ENCODE data around the gene RBX1. TPM values are rescaled to one million over a fixed set of nuclear protein-coding genes. Genes with fewer than 3 reads are reported as not detected.
A peak's percentile ranks its signal among the peaks of the same experiment; 100 is the strongest.
"Not testable (repeated sequence)": the region's sequence is repeated elsewhere in the genome, so short reads cannot be mapped to it uniquely, and the experiment has no call there.

Gene RBX1
- polyA plus RNA-seq (ENCODE audit: insufficient read length in 4 of 4) = 10 to 100 TPM; 68.6 to 79.9 (median 71.2) TPM

DNA sequence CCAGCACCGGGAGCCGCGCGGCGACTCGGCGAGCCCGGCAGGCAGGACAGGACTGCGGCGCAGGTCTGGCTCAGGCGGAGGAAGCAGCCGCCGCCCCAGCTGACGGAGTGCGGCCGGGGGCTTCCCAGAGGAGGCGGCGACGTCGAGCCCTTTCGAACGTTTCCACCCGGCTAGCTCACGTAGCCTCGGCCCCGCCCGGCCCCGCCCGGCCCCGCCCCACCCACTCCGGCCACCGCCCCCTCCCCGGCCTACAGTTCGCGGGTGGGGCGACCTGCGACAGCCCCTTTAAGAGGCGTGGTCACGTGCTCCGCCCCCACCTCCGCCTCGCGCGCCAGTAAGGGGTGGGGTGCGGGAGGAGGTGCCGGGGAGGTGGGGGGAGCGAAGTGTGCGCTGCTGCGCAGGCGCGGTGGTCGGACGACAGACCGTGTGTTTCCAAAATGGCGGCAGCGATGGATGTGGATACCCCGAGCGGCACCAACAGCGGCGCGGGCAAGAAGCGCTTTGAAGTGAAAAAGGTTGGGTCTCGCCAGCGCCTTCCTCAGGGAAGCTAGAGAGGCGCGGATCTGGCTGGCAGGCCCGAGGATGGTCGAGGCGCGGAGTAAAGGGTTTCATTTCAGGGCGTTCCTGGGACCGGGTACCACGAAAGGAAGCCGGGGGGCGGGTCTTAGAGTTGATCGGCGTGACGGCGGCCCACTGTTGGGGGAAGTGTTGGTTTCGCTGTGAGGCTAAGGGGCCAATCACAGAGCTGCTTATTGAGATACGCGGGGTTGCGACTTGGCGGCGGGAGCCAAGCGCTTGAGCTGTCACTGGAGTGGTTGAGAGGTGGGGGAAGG, at the start of gene RBX1:
RBX1 (plus strand) TSS at position 417 of the 833 bp plus-strand sequence; CDS start at position 438, 21 bp downstream.
- DNase-seq (ENCODE audit: low read depth in 4 of 4, low spot score in 2 of 4) = peak; percentile 97 to 98 (median 98)

DNA sequence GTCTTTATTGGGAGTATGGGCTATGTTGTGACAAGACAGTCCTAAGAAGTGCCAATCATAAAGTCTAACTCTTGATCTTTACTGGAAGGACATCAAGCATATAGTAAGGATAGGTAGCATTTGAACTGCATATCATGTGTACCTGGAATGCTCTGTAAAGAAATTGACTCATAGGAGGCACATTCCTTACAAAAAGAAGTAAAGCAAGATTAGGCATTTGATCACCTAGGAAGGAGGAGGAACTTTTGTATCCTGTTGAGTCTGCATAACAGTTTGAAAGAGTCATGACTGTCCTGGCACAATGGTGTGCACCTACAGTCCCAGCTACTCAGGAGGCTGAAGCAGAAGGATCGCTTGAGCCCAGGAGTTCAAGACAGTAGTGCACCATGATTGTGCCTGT, 47.1 kb upstream of the RBX1 start:
- DNase-seq (ENCODE audit: low read depth in 4 of 4, low spot score in 2 of 4) = no peak

DNA sequence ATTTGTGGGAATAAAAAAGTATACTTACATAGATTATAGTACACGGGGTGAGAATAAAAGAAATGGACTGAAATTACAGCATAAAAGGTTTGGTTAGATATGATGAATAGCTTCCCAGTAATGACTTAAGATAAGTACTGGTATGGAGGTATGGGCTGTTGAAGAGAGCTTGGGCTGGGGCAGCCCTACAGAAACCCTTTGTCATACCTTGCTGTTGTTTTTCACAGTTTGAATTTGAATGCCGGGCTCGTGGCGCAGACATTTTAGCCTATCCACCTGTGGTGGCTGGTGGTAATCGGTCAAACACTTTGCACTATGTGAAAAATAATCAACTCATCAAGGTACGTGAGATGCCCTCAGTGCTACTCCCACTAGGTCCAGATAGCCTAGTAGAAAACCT, 42.3 kb upstream of the RBX1 start:
- no peak for DNase-seq (ENCODE audit: low read depth in 4 of 4, low spot score in 2 of 4)

DNA sequence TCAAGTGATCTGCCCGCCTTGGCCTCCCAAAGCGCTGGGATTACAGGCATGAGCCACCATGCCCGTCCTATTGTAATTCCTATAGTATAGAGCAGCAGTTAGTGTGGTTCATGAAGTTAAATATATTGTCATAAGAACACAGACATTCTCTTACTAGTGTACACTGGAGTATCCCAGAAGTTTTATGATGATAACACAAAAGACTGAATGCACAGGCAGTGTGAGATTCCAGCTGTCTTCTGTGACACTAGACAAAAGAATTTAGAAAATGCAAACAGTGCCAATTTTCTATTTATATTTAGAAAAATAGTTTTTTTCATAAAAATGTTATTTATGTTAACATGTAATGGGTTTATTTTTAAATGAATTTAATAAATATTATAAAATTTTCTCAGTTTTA, 39.4 kb upstream of the RBX1 start:
- no peak for DNase-seq (ENCODE audit: low read depth in 4 of 4, low spot score in 2 of 4)

DNA sequence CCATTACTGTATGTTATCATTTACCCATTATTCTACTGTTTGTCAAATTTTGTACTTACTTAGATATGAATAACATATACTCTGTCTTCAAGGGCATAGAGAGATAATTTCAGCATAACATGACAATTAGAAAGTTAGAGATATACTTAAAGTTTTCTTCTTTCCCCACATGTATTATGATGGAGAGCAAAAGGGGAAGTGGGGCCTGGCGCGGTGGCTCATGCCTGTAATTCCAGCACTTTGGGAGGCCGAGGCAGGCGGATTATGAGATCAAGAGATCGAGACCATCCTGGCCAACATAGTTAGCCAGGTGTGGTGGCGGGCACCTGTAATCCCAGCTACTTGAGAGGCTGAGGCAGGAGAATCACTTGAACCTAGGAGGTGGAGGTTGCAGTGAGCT, 38.2 kb upstream of the RBX1 start:
- DNase-seq (ENCODE audit: low read depth in 4 of 4, low spot score in 2 of 4) = not testable (repeated sequence)

GRCh38 chr22:40919446-40919845, 31.7 kb upstream of the RBX1 start:
- no peak for DNase-seq (ENCODE audit: low read depth in 4 of 4, low spot score in 2 of 4)

GRCh38 chr22:40920526-40920925, 30.7 kb upstream of the RBX1 start:
- DNase-seq (ENCODE audit: low read depth in 4 of 4, low spot score in 2 of 4) = no peak

DNA sequence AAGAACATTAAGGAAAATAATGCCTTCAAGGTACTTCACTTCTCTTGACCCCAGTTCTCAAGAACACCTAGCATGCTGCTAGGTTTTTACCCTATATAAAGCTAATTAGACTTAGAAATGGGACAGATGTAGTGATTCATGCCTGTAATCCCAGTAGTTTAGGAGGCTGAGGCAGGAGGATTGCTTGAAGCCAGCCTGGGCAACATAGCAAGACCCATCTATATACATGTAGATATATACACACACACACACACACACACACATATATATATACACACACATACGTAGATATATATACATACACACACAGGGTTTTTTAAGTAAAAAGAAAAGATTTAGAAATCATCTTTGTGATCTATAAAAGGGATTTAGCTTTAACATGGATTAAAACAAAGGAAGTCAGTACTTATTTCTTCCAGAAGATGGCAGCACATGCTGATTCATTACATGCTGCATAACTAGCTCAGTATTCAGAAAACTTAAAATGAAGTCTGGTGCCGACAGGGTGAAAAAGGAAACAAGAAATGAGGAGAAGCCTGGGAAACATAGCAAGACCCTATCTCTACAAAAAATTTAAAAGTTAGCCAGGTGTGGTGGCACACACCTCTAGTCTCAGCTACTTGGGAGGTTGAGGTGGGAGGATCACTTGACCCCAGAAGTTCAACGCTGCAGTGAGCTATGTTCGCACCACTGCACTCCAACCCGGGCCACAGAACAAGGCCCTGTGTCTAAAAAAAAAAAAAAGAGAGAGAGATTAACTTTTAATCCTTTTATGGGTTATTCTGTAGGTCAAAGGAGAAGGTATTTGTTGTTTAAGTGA, 28.5 kb upstream of the RBX1 start:
- peak in 2 of 4 donors; percentile 50 to 56 for DNase-seq (ENCODE audit: low read depth in 4 of 4, low spot score in 2 of 4)

DNA sequence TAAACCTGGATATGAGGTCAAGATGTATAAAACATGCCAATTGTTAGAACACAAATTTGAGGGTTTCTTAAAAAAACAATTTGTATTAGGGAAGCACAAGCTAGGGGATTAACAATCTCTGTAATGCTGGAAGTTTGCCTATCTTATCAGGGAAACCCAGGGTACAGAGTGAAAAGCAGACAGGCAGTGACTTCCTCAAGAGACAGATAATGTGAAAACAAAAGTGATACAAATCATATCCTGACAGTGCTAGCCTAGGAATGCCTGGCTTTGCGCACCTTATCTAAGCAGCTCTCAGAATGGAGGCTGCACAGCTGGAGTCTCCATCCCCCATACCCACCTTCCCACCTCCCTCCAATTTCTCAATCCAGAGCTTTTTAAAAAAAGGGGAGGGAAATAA, 22.5 kb upstream of the RBX1 start:
- DNase-seq (ENCODE audit: low read depth in 4 of 4, low spot score in 2 of 4) = no peak

- no peak for DNase-seq (ENCODE audit: low read depth in 4 of 4, low spot score in 2 of 4)
Measured at GRCh38 chr22:40932396-40932795, 18.8 kb upstream of the RBX1 start.

DNA sequence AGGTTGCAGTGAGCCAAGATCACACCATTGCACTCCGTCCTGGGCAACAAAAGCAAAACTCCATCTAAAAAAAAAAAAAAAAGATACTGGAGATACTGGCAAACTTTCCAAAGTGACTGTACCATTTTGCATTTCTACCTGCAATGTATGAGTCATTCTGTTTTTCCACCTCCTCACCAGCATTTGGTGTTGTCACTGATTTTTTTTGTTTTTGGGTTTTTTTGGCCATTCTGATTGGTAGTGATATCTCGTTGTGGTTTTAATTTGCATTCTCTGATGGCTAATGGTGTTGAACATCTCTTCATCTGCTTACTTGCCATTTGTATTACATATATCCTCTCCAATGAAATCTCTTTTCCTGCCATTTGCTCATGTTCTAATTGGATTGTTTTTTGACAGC, 12.0 kb upstream of the RBX1 start:
- DNase-seq (ENCODE audit: low read depth in 4 of 4, low spot score in 2 of 4) = no peak

DNA sequence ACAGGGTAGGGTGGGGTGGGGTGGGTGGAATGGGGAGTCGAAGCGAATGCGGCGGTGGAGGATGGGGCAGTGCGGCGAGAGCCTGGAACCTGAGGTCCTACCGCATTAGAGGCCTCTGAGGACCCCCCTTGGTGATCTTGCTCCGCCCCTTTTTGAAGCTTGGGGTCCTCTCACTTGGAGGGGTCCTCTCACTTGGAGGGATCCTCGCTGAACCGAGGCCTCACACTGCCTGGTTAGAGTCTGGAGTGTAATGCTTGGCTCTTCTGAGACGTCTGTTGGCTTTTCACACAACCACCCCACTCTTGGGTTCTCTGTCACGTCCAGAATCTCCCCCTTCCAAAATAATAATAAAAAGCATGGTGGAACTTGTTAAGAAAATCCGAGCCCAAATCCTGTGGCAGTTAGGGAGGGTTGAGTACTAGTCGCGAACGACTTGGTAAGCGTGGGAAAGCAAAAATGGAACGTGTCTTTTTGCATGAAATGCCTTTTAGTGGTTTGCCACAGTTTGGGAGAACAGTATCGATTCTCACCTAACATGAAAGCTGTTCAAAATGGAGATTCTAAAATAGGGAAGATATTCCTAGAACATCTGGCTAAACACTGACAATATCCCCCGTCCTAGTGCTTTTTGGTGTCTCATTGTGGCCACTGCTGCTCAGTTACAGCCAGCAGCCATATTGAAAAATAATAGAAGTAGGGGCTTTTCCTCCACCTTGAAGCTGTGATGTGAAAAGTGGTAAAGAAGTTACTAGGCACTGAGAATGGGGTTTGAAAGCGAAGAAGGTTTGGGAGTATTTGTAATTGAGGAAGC, 822 bp downstream of the RBX1 start:
- peak in 1 of 4 donors; percentile 23 for DNase-seq (ENCODE audit: low read depth in 4 of 4, low spot score in 2 of 4)

DNA sequence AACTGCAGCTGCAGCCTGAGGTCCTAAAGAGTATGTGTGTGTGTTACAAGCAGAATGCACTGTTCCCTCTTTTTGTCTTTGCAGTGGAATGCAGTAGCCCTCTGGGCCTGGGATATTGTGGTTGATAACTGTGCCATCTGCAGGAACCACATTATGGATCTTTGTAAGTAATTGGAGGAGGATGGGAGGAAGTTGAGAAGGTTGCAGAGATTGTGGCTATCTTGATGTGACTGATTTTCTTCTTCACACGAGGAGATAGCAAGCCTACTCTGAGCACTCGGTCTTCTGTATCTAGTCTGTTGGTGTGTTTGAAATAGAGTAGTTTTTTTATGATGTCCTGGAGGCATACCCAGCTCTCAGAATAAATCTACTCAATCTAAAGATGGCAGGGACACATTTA, 2.3 kb downstream of the RBX1 start:
- DNase-seq (ENCODE audit: low read depth in 4 of 4, low spot score in 2 of 4) = no peak

DNA sequence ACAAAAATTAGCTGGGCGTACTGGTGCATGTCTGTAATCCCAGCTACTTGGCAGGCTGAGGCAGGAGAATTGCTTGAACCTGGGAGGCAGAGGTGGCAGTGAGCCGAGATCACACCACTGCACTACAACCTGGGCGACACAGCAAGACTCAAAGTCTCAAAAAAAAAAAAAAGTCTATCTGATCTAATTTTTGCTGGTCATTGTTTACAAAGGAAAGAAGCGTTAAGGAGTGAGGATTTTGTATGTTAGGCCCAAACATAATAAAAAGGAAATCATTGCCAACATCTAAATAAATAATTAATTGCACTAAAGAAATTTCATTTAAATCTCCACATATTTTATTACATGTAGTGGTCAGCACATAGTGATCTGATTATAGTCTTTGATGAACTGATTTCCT, 2.9 kb downstream of the RBX1 start:
- DNase-seq (ENCODE audit: low read depth in 4 of 4, low spot score in 2 of 4) = no peak

- no peak for DNase-seq (ENCODE audit: low read depth in 4 of 4, low spot score in 2 of 4)
Measured at GRCh38 chr22:40955571-40955970, 4.4 kb downstream of the RBX1 start.

DNA sequence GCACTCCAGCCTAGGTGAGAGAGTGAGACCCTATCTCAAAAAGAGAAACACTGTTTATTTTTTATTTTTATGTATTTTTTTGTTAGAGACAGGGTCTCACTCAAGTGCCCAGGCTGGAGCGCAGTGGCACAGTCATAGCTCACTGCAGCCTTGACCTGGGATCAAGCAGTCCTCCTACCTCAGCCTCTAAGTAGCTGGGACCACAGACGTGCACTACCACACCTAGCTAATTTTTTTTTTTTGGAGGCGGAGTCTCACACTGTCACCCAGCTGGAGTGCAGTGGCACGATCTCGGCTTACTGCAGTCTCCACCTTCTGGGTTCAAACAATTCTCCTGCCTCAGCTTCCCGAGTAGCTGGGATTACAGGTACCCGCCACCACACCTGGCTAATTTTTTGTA, 6.4 kb downstream of the RBX1 start:
- no peak for DNase-seq (ENCODE audit: low read depth in 4 of 4, low spot score in 2 of 4)

DNA sequence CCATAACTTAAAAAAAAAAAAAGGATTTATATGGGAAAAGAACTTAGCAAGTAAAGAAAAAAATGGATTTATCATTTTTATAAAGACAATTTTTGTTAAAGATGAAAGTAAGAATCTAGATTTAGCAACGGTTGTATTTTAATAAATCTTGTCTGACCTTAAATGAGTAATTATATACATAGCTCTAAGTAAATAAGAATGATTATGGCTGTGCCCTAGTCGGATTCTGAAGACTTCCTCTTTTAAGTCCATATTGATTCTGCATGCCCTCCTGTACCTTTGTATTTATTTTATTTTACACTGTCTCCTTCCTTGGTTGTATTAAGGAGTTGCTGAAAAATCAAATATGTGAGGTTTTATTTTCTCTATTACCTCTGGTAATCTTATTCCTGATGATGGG, 7.1 kb downstream of the RBX1 start:
- DNase-seq (ENCODE audit: low read depth in 4 of 4, low spot score in 2 of 4) = no peak

DNA sequence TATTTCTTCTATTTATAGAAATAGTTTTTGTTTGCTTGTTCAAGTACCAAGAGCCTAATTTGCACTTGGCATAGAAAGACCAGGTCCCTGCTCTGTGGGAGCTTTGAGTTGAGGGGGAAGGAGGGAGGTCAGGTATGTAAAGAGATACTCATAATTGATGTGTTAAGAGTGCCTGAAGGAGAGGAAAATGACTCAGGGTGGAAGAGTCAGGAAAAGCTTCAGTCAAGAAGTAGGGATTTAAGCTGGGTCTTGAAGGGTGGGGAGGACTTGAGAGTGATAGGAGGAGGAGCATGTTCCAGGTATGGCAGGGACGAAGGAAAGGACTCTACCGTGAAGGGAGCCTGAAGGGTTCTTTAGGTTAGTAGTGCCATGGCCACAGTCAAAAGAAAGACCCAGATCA, 9.0 kb downstream of the RBX1 start:
- no peak for DNase-seq (ENCODE audit: low read depth in 4 of 4, low spot score in 2 of 4)

- no peak for DNase-seq (ENCODE audit: low read depth in 4 of 4, low spot score in 2 of 4)
Measured at GRCh38 chr22:40965936-40966725, 15.0 kb downstream of the RBX1 start.

- no peak for DNase-seq (ENCODE audit: low read depth in 4 of 4, low spot score in 2 of 4)
Measured at GRCh38 chr22:40966726-40967085, 15.5 kb downstream of the RBX1 start.
